HUDEP-2 (cell line): ENCODE measurements around the gene PC.
"Not testable (repeated sequence)": the region's sequence is repeated elsewhere in the genome, so short reads cannot be mapped to it uniquely, and the experiment has no call there.

Experiments
- DNase-seq, 76 experiments: peaks; one replicate each; lab custom pipeline; 2025; ENCODE audit not compliant: unreplicated experiment in 76 of 76; lab: John Stamatoyannopoulos, UW

PC gene

GRCh38 chr11:66848671-66849500, 109.3 kb downstream of the PC start:
- no peak for DNase-seq

- no peak for DNase-seq
Measured at GRCh38 chr11:66847461-66848232, 110.5 kb downstream of the PC start.

DNA sequence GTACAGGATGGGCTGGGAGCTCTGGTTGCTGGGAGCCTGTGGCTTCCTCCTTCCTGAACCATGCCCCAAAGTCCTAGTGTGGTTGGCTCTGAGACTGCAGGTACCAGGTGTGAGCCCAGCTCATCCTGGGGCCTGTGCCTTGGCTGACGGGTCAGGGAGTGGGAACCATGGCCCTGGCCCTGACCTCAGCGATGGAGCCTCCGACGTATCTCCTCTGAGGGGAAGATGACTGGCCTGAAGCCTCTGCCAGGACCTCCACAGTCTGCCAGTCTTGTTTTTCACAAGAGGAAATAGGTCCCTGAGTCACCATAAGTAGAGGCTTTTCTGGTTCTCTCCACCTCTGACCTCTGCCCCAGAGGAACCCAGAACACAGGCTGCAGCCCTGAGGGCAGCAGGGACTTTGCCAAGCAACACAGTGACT, 111.5 kb downstream of the PC start:
- DNase-seq: no peak

- DNase-seq: no peak
Measured at GRCh38 chr11:66845876-66846212, 112.3 kb downstream of the PC start.

DNA sequence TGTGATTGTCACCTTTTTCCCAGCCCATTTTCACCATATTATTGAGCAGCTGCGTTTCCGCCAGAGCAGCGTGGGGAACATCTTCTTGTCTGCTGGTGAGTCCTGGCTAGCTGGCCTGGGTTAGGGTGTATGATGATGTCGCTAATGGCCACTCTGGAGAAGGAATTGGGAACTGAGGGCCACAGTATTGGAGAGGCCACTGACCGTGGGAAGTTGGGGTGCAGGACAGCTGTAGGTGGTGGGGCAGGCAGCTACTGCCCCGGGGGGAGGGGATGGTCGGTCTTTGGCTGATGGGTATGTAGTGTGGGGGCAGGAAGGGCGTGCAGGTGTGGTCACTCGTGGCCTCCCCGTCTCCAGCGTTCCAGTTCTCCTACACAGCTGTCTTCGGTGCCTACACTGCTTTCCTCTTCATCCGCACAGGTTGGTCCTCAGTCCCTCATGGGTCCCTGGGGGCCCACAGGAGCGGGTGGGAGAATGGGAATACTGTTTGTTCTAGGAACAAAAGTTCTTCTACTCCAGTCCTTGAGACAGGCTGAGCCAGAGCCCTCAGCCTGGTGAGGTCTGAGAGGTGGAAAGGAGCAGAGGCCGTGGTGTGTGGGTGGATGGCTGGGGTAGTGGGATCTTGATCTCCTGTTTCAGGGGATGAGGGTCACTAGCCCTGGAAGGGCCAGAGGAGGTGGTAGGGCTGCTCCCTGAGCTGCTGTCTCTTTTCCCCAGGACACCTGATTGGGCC, 112.9 kb downstream of the PC start:
- DNase-seq: no peak

DNA sequence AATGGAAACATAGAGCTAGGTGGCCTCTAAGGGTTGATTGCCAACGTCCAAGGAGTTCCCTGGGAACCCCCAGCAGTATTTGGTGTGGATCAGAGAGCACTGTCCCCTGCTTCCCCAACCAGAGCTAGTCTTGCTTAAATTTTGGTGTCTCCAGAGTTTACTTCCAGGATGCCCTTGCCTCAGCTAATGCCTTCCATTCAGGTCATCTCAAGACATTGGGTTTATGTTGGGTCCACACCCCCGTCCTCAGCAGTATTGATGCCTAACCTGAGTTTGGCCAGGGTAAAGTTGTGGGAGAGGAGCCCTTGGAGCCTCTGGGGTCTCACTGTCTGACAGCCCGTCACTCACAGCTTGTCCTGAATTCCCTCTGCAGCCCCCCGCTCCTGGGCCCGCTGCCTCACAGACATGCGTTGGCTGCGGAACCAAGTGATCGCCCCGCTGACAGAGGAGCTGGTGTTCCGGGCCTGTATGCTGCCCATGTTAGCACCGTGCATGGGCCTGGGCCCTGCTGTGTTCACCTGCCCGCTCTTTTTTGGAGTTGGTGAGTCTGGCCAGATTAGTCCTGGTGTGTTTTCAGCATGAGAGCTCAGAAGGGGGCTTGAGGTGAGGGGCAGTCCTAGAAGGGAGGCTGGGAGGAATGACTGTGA, 113.6 kb downstream of the PC start:
- no peak for DNase-seq

DNA sequence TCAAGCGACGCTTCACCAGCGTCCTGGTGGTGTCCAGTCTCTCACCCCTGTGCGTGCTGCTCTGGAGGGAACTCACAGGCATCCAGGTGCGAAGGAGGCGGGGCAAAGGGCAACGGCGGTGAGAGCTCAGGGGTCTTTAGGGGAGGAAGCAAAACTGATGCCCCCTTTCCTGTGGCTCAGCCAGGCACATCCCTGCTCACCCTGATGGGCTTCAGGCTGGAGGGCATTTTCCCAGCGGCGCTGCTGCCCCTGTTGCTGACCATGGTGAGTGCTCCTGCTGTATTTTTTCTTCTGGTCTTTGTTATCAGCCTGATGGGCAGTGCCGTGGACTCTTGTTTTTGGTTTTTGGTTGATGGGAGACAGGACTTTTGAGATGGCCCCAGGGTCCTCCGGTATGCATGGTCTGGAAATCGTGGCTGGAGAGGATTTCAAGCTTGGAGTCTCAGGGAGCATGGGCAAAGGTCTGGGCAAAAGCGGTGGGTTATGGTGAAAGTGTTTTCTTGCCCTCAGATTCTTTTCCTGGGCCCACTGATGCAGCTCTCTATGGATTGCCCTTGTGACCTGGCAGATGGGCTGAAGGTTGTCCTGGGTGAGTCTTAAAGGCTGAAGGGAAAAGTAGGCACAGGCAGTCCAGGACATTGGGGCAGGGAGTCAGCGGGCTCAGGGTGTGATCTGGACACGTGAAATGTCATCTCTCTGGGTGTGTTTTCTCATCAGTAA, 114.2 kb downstream of the PC start:
- no peak for DNase-seq

DNA sequence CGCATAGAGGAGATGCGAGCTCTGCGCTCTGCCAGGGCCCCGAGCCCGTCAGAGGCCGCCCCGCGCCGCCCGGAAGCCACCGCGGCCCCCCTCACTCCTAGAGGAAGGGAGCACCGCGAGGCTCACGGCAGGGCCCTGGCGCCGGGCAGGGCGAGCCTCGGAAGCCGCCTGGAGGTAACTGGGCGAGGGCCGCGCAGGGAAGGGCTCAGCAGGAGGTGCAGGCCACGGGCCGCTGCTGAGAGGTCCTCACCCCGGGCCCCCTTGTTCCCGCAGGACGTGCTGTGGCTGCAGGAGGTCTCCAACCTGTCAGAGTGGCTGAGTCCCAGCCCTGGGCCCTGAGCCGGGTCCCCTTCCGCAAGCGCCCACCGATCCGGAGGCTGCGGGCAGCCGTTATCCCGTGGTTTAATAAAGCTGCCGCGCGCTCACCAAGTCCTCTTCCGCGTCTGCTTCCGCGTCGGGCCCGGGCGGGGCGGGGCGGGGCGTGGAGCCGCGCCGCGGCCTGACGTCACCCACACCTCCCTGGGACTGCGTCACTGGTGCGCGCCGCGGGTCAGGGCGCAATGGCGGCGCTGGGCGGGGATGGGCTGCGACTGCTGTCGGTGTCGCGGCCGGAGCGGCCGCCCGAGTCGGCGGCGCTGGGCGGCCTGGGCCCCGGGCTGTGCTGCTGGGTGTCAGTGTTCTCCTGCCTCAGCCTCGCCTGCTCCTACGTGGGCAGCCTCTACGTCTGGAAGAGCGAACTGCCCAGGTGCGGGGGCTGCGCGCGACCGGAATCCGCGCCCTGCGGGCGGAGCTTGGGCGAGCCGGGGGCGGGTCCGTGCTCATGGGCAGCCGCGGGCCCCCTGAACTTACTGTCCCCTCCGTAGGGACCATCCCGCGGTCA, 115.0 kb downstream of the PC start, which contains the start of gene RCE1:
RCE1 (plus strand) TSS at position 546 of the 880 bp plus-strand sequence; CDS start at position 561, 15 bp downstream.
- peak in 72 of 76 experiments; percentile 23 to 91 (median 78) for DNase-seq

DNA sequence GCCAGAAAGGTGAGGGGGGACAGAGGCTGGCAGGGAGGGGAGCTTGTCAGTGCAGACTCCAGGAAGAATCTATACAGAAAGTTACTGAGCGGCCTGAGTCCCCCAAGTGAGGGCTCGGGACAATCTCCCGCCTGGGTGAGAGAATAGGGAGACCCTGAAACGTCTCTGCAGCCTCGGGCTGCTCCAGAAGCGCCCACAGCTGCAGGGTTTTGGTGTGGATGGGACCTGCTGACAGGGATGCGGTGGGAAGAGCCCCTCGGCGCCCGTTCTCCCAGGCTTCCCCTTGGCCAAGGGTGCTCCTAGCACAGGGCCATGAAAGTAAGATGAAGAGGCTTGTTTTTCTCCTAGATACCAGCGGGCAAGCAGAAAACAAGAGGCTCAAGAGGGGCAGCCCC, 115.7 kb downstream of the PC start:
- DNase-seq: no peak

GRCh38 chr11:66841861-66842260, 116.3 kb downstream of the PC start:
- DNase-seq: no peak

DNA sequence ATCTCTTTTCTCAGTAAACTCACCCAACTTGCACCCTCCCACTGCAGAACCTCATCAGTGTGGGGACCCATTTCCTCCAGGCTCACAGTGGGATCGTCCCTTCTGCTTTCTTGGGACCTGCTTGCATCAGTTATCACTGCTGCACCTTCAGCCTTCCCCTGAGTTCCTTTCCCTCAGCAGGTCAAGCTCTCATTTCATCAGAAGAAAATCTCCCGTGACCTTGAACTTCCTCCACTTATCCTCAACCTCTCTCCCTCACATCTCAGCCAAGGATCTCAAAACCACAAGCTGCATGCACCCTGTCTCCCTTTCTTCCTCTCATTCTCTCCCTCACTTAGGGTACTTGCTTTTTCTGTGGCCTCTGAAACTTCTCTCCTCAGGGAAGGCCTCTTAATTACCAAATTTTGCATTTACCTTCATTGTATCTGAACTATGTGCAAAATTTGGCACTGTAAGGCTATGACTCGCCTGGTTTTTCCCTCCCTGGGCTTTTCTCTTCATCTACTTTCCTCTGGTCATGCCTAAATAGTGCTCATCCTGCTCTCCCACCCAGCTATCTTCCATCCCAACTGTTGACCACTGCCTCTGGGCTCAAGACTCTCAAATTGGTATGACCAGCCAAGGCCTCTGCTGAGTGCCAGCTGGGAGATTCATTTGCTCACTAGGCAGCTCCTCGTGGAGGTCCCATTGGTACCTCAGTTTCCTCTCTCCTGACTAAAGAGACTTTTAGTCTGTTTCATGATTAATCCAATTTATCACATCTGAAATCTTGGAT, 117.7 kb downstream of the PC start:
- no peak for DNase-seq

DNA sequence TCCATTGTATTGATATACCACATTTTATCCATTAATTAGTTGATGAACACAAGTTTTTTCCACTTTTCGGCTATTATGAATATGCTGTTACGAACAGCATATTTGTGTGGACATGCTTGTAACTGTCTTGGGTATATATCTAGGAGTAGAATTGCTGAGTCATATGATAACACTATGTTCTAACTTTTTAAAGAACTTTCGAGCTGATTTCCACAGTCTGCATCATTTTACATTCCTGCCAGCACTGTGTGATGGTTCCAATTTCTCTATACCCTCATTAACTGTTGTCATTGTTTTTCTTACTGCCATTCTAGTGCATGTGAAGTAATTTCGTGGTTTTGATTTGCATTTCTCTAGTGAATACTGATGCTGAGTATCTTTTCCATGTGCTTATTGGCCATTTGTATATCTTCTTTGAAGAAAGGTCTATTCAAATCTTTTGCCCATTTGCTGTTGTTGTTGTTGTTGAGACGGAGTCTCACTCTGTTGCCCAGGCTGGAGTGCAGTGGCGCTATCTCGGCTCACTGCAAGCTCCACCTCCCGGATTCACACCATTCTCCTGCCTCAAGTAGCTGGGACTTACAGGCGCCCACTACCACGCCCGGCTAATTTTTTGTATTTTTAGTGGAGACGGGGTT, 122.3 kb downstream of the PC start:
- DNase-seq: peak in 1 of 76 experiments; percentile 28

- DNase-seq: peak in 29 of 76 experiments; percentile 8 to 63 (median 29)
Measured at GRCh38 chr11:66834943-66835342, 123.2 kb downstream of the PC start.

DNA sequence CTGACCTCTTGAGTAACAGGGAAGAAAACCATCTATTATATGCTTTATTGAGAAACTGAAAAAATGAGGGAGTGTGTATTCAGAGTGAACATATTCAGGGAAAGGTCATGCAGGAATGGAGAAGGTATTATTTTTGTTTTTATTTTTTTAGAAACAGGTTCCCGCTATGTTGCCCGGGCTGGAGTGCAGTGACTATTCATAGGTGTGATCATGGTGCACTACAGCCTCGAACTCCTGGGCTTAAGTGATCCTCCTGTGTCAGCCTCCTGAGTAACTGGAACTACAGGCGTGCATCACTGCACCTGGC, 123.7 kb downstream of the PC start:
- no peak for DNase-seq

GRCh38 chr11:66824573-66824972, 133.6 kb downstream of the PC start:
- not testable (repeated sequence) for DNase-seq

DNA sequence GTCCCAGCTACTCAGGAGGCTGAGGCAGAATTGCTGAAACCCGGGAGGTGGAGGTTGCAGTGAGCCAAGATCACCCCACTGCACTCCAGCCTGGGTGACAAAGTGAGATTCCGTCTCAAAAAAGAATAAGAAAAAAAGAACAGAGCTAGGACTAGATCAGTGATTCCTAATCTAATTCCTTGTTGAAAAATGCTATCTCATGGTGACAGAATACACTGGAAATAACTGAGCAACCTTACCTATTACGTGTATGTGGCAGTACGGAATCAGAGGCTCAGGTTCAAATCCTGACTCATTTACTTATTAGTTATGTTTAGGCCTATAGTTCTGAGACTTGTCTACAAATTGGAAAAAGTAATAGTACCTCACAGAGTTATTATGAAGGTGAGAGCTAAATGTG, 134.5 kb downstream of the PC start:
- DNase-seq: no peak

DNA sequence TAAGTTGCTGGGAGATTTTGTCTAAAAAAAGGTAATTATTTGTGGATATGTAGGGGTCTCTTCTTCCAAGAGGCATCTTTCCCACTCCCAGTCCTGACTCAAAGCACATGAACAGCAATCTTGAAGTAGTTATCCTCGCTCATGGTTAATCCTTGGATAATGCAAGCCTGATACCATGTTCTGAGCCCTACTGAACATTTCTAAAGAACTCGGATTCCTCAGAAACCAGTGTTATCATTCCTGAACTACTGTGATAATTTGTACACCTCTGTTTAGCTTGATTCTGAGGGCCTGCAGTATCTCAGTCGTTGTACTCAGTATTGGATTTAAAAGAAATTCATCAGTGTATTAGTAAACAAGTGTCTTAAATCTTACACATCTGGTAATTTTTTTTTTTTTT, 137.3 kb downstream of the PC start:
- no peak for DNase-seq

DNA sequence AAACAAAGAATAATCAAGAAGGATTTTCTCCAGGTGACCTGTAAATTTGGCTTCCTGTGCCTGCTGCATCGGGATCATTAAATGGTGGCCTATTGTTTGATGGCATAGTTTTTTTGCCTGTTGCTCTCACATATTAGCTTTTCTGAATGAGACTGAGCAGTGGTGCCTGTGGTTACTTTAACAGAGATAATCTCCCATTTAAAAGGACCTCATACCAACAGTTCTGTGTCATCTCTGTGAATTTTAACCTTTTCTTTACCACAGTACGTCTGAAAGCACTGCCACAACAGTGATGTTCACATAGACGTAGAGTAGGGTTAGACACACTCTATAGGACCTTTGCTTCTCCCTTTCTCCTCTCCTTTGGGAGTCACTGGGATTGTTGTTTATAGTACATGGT, 137.8 kb downstream of the PC start:
- no peak for DNase-seq
